Activated CD4-positive, alpha-beta T cell treated with anti-CD3 and anti-CD28 coated beads, Interleukin-2, amount 10 ng/mL, durations not matched to agents 24 days and 14 days (primary cell): ENCODE results near the gene PTPRK. TPM values are rescaled to one million over a fixed set of nuclear protein-coding genes. Genes with fewer than 3 reads are reported as not detected.

Source experiments
- DNase-seq: peaks from one replicate; pipeline ENCODE4 v3.0.0; 2022
- H3K27ac Mint-ChIP-seq: one replicate; pipeline ENCODE4 v1.8.0; 2022; ENCODE audit warnings: mild to moderate bottlenecking, mixed read lengths
- H3K27me3 Mint-ChIP-seq: one replicate; pipeline ENCODE4 v1.8.0; 2022; ENCODE audit warnings: mixed read lengths
- H3K36me3 Mint-ChIP-seq: one replicate; pipeline ENCODE4 v1.8.0; 2022; ENCODE audit warnings: low read depth, mild to moderate bottlenecking, mixed read lengths
- H3K4me1 Mint-ChIP-seq: one replicate; pipeline ENCODE4 v1.8.0; 2021; ENCODE audit warnings: mixed read lengths
- H3K4me3 Mint-ChIP-seq: one replicate; pipeline ENCODE4 v1.8.0; 2022; ENCODE audit warnings: mild to moderate bottlenecking, moderate library complexity, mixed read lengths
- H3K9me3 Mint-ChIP-seq: one replicate; pipeline ENCODE4 v1.8.0; 2021; ENCODE audit warnings: mixed read lengths
- intact Hi-C: fragments of 100-400 bp; cut with micrococcal nuclease; formaldehyde crosslinking; loops from one replicate; pipeline ENCODE4 v1.15.1; 2023
- total RNA-seq: library from RNA; stranded (reverse); gene quantifications from 2 replicates; pipeline ENCODE4 v1.2.3, GENCODE V29; 2022

PTPRK gene
- total RNA-seq, 1 donor from 2014 or later, result 3.6 TPM

DNA sequence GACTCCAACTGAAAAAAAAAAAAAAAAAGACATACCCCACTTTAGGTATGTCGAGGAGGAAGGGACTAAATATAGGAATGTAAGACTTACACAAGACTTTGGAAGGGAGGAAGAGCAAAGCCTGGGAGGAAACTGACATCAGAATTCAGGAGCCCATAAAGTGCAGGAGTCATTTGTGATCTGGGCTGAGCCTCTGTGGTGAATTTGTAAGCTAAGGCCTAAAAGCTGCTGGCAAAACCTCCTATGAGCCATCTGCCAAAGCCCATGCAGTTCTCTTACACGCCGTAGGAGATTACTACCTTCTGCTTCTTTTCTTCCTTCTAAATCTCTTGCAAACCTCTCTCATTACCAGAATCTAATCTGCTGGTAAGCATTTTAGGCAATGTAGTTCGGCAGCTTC, 567.6 kb downstream of the PTPRK start:
- Mint-ChIP-seq H3K4me3 (no peak overlapping the region), H3K36me3 (peaks cover 11% of the 10 kb centered on the region), H3K27me3 (no peaks in the 10 kb centered on the region), H3K4me1 (peaks cover 53% of the 10 kb centered on the region), H3K9me3 (peaks cover 22% of the 10 kb centered on the region), H3K27ac (no peak overlapping the region)
- peak; percentile 51 for DNase-seq
- intact Hi-C loops, result no loop called here

DNA sequence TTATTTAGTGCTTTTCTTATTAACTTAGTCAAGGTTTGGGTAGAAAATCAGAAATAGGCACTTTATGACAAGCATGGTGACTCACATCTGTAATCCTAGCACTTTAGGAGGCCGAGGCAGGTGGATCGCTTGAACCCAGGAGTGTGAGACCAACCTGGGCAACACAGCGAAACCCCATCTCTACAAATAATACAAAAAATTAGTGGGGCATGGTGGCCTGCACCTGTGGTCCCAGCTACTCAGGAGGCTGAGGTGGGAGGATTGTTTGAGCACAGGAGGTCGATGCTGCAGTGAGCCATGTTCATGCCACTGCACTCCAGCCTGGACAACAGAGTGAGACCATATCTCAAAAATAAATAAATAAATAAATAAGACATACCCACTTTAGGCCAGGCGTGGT, 568.2 kb downstream of the PTPRK start:
- Mint-ChIP-seq H3K36me3 (peaks cover 11% of the 10 kb centered on the region), H3K4me3 (peak overlapping the region; percentile 67), H3K27me3 (no peaks in the 10 kb centered on the region), H3K9me3 (peaks cover 22% of the 10 kb centered on the region), H3K4me1 (peaks cover 53% of the 10 kb centered on the region), H3K27ac (peak overlapping the region; percentile 95)
- intact Hi-C loops, result no loop called here
- peak; percentile 55 for DNase-seq

DNA sequence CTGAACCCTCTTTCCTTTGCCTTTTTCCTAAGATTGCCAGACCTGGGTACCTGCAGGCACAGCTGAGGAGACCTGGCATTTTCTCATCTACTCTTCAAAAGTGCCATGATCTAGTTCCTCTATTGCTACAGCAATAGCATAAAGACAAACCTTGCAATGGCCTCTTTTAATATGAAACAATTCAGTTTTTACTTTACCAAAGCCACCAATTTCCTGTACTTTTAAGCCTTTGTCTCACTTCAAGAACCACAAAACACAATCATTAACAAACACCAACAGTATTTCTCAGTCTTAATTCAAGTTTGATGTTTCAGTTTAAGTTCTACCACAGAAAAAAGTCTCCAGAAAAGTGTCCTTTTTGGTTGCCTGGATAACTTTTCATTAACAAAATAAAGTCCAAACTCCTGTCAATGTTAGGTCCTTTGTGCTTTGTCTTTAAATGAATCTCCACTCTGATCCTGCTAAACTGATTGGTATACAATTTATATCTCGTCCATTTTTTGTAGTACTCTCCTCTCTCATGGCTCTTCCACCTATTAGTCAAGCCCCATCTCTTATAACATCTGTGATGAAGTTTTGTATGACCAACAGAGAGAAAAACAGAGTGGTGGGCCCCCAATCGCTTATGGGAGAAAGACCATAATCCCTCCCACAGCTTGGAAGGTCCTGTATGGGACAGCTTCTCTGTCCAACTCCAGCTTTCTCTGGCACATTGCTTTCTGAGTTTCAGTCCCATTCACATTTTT, 569.1 kb downstream of the PTPRK start:
- no peaks in the 10 kb centered on the region for H3K27me3 Mint-ChIP-seq
- peaks cover 16% of the 10 kb centered on the region for H3K36me3 Mint-ChIP-seq
- H3K27ac Mint-ChIP-seq, result peak overlapping the region; percentile 95
- intact Hi-C loops, result loop anchor here (1.0 to 2.0 kb wide), 4 partner anchors 10 to 43 kb away; no protein-coding TSS in a partner anchor
- H3K4me1 Mint-ChIP-seq, result peaks cover 56% of the 10 kb centered on the region
- peak; percentile 67 for DNase-seq
- peaks cover 24% of the 10 kb centered on the region for H3K9me3 Mint-ChIP-seq
- peak overlapping the region; percentile 67 for H3K4me3 Mint-ChIP-seq

DNA sequence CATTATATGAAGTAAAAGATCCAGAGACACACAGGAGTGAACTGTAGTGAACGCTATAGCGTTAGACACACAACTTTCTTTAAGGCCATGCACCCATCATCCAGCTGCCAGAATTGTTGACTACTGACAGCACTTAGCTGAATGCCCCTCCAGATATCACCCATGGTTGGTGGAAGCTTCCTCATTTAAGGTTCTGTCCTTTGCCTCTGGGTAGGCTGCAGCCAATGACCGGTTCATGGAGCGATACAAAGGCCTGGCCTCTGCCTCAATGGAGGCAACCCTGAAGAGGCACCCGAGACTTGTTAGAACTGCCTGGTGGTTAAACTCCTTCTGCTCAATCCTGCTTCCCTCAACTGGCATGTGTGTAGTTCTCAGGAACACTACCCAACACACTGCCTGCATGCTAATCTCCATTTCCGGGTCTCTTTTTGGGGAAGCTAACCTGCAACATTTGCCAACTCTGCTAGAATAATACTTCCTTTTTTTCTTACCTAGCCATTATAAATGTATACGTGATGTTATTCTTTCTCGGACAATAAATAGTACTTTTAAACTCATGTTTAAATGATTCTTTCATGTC, 569.7 kb downstream of the PTPRK start:
- Mint-ChIP-seq H3K27ac (peak overlapping the region; percentile 95), H3K9me3 (peaks cover 31% of the 10 kb centered on the region), H3K36me3 (peaks cover 20% of the 10 kb centered on the region), H3K4me1 (peaks cover 60% of the 10 kb centered on the region), H3K27me3 (no peaks in the 10 kb centered on the region), H3K4me3 (peak overlapping the region; percentile 67)
- intact Hi-C loops, result loop anchor here (1.0 to 2.0 kb wide), 4 partner anchors 9 to 42 kb away; no protein-coding TSS in a partner anchor
- DNase-seq, result peak; percentile 67

DNA sequence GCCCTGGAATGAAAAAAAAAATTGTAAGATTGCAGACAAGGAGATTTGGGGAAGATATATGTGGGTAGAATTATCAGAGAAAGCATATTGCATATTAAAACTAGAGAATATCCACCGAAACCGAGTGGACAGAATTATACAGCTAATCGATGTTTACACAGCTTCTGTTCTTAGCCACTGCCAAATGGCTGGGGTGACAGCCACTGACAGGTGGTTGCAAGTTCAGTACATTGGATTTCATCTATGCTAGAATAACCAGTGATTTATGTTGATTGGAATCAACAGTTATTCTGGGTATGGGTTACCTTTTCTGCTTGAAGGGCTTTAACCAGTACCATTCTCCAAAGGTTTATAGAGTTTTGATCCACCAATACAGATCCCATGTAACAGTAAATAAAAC, 571.1 kb downstream of the PTPRK start:
- no peak for DNase-seq
- Mint-ChIP-seq H3K4me1 (peaks cover 49% of the 10 kb centered on the region), H3K9me3 (peaks cover 30% of the 10 kb centered on the region), H3K27ac (no peak overlapping the region), H3K4me3 (no peak overlapping the region), H3K36me3 (peaks cover 19% of the 10 kb centered on the region), H3K27me3 (no peaks in the 10 kb centered on the region)
- intact Hi-C loops, result no loop called here

DNA sequence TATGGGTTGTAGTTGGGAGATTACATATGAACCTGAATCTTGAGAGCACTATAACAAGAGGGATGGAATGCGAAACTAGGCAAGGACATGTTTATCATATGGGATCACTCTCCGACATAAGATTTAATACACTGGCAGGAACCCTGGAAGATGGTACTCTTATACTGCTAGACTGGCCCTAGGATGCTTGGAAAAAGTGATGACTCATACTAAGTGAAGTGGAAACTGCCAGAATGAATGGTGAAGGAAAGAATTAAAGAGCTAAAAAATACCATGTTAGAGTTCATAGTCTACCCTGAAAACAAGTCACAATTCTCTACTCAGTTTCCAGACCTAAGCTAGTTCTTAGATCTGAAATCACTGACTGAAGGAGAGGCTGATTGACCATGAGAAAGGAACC, 574.0 kb downstream of the PTPRK start:
- peaks cover 30% of the 10 kb centered on the region for H3K4me1 Mint-ChIP-seq
- no peak overlapping the region for H3K27ac Mint-ChIP-seq
- DNase-seq, result no peak
- peaks cover 33% of the 10 kb centered on the region for H3K9me3 Mint-ChIP-seq
- H3K27me3 Mint-ChIP-seq, result no peaks in the 10 kb centered on the region
- intact Hi-C loops, result no loop called here
- H3K36me3 Mint-ChIP-seq, result peaks cover 19% of the 10 kb centered on the region
- no peak overlapping the region for H3K4me3 Mint-ChIP-seq

DNA sequence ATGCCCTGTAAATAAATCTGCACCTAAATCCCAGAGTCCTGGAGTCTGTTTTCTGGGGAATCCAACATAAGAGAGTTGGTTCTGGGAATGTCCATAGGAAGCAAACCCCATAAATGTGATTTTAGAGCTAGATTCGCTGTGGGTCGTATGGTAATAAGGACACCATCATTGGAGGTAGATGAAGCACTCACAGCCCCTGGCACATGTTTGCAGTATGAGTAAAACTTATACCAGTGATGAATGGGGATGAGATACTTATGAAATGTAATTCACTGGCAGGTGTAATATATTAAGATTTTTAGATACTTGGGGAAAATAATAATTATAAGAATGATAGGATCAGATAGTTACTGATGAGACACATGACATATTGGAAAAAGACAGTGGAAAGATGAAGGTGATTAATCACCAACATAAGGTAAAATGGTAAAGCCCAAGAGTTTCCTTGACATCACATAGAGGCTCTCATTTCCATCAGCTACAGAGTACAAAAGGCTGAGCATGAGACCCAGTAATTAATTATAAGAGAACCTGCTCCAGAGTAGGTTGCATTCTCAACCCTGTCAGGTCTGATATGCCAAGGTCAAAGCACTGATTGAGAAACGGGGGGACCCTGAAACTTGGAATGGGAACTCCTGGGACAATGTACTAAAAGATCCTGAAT, 574.8 kb downstream of the PTPRK start:
- H3K9me3 Mint-ChIP-seq, result peaks cover 33% of the 10 kb centered on the region

DNA sequence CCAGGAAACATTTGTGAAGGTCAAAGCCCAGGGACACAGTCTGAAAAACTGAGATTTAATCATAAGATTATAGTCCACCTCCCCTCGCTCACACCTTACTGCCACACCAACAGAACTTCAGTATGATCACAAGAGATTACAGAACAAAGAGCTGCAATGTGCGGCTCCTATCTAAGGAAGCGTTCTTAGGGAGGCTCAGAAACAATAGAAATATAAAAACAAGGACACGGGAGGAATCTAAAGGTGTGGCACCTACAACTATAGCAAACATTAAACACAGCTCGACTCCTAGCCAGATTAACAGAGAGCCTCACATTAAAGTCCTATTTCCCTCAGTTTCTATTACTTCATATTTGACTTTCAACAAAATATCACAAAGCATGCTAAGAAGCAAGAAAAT, 579.2 kb downstream of the PTPRK start:
- peaks cover 32% of the 10 kb centered on the region for H3K4me1 Mint-ChIP-seq
- no peak overlapping the region for H3K4me3 Mint-ChIP-seq
- H3K27me3 Mint-ChIP-seq, result no peaks in the 10 kb centered on the region
- H3K9me3 Mint-ChIP-seq, result peaks cover 30% of the 10 kb centered on the region
- no peak overlapping the region for H3K27ac Mint-ChIP-seq
- intact Hi-C loops, result loop anchor here (1.0 kb wide), 1 partner anchor 10 kb away; no protein-coding TSS in a partner anchor
- no peak for DNase-seq
- H3K36me3 Mint-ChIP-seq, result peaks cover 5% of the 10 kb centered on the region

More for the DNA sequence above, 574.8 kb downstream of the PTPRK start:
- no peaks in the 10 kb centered on the region for H3K27me3 Mint-ChIP-seq
- H3K36me3 Mint-ChIP-seq, result peaks cover 15% of the 10 kb centered on the region
- DNase-seq, result no peak
- H3K4me3 Mint-ChIP-seq, result no peak overlapping the region
- intact Hi-C loops, result no loop called here
- no peak overlapping the region for H3K27ac Mint-ChIP-seq
- H3K4me1 Mint-ChIP-seq, result peaks cover 22% of the 10 kb centered on the region

DNA sequence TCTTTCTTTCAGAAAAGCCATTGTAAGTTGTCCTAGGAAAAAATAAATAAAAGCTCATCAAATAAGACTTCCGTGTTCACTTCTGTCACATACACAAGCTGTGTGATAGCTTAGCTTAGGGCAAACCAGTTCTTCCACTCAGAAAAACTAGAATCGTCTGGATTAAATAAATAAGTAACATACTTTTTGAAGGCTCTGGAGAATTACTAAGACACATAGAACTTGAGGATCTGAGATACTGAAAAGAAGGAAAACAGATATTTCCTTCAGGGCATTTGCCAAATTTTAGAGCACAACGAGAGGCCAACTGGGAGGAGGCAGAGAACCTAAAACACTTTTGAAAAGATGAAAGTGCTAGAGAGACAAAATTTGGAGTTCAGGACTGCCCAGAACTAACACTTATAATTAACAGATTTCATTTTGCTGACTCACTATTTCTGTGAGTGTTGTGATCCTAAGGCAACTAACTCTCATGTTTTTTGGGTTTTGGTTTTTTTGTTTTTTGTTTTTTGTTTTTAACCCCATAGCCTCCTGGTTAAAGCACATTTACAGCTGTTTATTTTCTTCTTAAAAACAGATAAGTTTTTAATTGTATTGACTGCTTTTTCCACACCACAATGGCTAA, 580.8 kb downstream of the PTPRK start:
- DNase-seq, result no peak
- H3K36me3 Mint-ChIP-seq, result peaks cover 5% of the 10 kb centered on the region
- intact Hi-C loops, result no loop called here
- H3K4me1 Mint-ChIP-seq, result peaks cover 37% of the 10 kb centered on the region
- no peak overlapping the region for H3K4me3 Mint-ChIP-seq
- peak overlapping the region; percentile 43 for H3K27ac Mint-ChIP-seq
- no peaks in the 10 kb centered on the region for H3K27me3 Mint-ChIP-seq
- H3K9me3 Mint-ChIP-seq, result peaks cover 20% of the 10 kb centered on the region

DNA sequence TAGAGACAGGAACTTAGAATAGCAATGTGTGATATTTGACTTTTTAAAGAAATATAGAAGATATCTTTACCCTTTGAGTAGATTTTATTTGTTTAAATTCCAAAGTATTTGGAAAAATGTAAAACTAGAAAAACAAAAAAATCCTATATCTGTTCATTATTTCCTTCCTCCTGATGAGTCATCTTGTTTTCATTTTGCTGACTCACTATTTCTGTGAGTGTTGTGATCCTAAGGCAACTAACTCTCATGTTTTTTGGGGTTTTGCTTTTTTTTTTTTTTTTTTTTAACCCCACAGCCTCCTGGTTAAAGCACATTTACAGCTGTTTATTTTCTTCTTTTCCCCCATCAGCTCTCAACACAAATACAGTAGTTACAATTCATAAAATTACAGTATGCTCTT, 581.7 kb downstream of the PTPRK start:
- no peak for DNase-seq
- intact Hi-C loops, result loop anchor here (1.0 kb wide), 2 partner anchors 30 to 34 kb away; no protein-coding TSS in a partner anchor
- Mint-ChIP-seq H3K9me3 (peaks cover 23% of the 10 kb centered on the region), H3K4me1 (peaks cover 46% of the 10 kb centered on the region), H3K4me3 (no peak overlapping the region), H3K36me3 (peaks cover 7% of the 10 kb centered on the region), H3K27me3 (no peaks in the 10 kb centered on the region), H3K27ac (peak overlapping the region; percentile 61)

DNA sequence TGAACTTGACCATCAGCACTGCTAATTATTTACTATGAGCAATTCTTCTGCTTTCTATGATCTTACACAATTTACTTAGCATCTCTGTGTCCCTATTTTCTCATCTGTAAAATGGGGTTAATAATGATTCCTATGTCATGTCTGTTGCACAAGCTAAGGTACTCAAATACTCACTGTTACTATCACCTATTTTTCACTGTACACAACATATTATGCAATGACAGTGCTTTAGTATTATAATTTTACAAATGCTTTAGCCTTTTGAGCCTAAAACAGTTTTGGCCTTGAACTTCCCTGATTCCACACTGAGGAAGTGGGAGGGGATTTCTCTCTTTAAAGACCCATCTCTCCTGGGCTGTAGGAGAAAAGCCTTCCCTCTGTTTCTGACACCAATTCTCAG, 582.7 kb downstream of the PTPRK start:
- H3K27ac Mint-ChIP-seq, result peak overlapping the region; percentile 61
- H3K27me3 Mint-ChIP-seq, result no peaks in the 10 kb centered on the region
- peaks cover 14% of the 10 kb centered on the region for H3K36me3 Mint-ChIP-seq
- H3K4me3 Mint-ChIP-seq, result no peak overlapping the region
- intact Hi-C loops, result loop anchor here (1.0 kb wide), 2 partner anchors 29 to 35 kb away; no protein-coding TSS in a partner anchor
- H3K9me3 Mint-ChIP-seq, result peaks cover 23% of the 10 kb centered on the region
- no peak for DNase-seq
- peaks cover 54% of the 10 kb centered on the region for H3K4me1 Mint-ChIP-seq

DNA sequence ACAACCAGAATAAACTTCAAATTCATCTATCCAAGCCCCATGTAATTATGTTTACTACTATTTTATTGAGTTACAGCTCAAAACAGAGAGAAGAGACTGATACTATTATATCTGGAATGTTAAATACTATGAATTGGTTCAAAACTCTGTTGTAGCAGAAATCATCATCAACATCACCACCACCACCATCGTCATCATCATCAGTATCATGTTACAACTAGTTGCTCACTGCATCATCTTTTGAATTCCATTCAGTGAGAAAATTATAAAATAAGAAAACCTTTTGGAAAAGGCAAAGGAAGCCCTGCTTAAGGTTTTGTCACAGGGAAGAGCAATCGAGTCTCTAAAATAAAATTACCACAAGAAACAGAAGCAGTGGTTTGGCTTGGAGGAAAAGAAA, 583.3 kb downstream of the PTPRK start:
- Mint-ChIP-seq H3K27ac (no peak overlapping the region), H3K27me3 (no peaks in the 10 kb centered on the region), H3K4me3 (no peak overlapping the region), H3K9me3 (peaks cover 19% of the 10 kb centered on the region), H3K36me3 (peaks cover 16% of the 10 kb centered on the region), H3K4me1 (peaks cover 55% of the 10 kb centered on the region)
- intact Hi-C loops, result no loop called here
- DNase-seq, result no peak

DNA sequence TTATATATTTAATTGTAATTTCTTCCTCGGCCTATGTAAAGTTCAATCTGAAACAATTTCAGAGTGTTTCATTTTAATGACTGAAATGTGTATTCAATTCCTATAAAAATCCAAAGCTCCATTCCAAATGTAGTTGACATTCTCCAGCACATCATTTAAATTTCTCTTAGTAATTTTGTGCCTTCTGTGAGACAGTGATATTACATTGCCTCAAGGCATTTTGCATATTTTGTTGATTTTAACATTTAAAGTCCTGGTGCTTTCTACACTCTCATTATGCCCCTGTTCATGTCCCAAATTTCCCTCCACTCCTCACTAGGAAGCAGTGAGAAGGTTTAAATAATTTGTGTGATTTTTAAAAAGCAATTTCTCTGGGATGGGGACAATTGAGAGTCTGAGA, 585.4 kb downstream of the PTPRK start:
- Mint-ChIP-seq H3K27ac (peak overlapping the region; percentile 96), H3K4me3 (peak overlapping the region; percentile 84), H3K27me3 (no peaks in the 10 kb centered on the region), H3K9me3 (peaks cover 19% of the 10 kb centered on the region), H3K36me3 (peaks cover 22% of the 10 kb centered on the region), H3K4me1 (peaks cover 55% of the 10 kb centered on the region)
- no peak for DNase-seq
- intact Hi-C loops, result loop anchor here (1.0 to 2.0 kb wide), 5 partner anchors 16 to 37 kb away; partner anchors contain the start of gene THEMIS
